K562 (cell line): ENCODE results near the gene MARK2. TPM values are rescaled to one million over a fixed set of nuclear protein-coding genes. Genes with fewer than 3 reads are reported as not detected.
A peak's percentile ranks its signal among the peaks of the same experiment; 100 is the strongest.

Experiments used
- ATAC-seq: fragments of 200-7000 bp; cut with Tn5 transposase; 3 replicates; pipeline ENCODE4 v1.9.1; 2020; ENCODE audit warnings: moderate library complexity
- BruUV-seq: library from RNA; stranded (reverse); fragments of 400-500 nt; replicated peaks from 2 replicates; lab custom pipeline; 2021; lab: Mats Ljungman, UMichigan
- CTCF ChIA-PET: fragments of 300-600 bp; formaldehyde crosslinking; extraction: SDS; loops from one replicate; lab custom pipeline; 2021; ENCODE audit warnings: low intra/inter-chr PET ratio; lab: Yijun Ruan, JAX
- POLR2A ChIA-PET: fragments of 300-600, 350-650 bp; sonication (Branson Sonifier 250); formaldehyde crosslinking; extraction: SDS; loops from one replicate; lab custom pipeline; 2021; ENCODE audit warnings: antibody characterized with exemption, inconsistent platforms; lab: Yijun Ruan, JAX
- DNase-seq, 4 experiments: peaks; one replicate each; pipeline versions ENCODE4 v3.0.0 to v3.0.0-alpha.2; 2011 to 2018; ENCODE audit warnings: low spot score in 3 of 4, mixed read lengths in 3 of 4; ENCODE audit errors: extremely low read depth in 1 of 4
- FAIRE-seq: peaks from 2 replicates; lab custom pipeline; 2011; peaks lifted over from hg19 to GRCh38; lab: Jason Lieb, UNC
- H2AFZ ChIP-seq: 2 replicates; pipeline ENCODE4 v1.6.0; 2011; ENCODE audit warnings: low read depth, low read length, control low read depth, inconsistent platforms
- H3K27ac ChIP-seq: fragments of 200-600 bp; 3 replicates; pipeline ENCODE4 v1.8.0; 2011; ENCODE audit warnings: low read depth, mild to moderate bottlenecking, control low read depth, inconsistent platforms, low read length, moderate library complexity, mixed read lengths; ENCODE audit errors: extremely low read depth
- H3K27me3 ChIP-seq, 2 experiments: fragments of 300-600 bp in 1 of 2; 2 replicates in 1 of 2; 3 replicates in 1 of 2; pipeline versions ENCODE4 v1.6.0 to v1.8.0; 2011; ENCODE audit warnings: inconsistent platforms in 2 of 2, low read length in 2 of 2, mild to moderate bottlenecking in 1 of 2, mixed read lengths in 1 of 2, moderate library complexity in 1 of 2; ENCODE audit not compliant: control insufficient read depth in 2 of 2, insufficient read depth in 2 of 2
- H3K36me3 ChIP-seq: fragments of 300-600 bp; 3 replicates; pipeline ENCODE4 v1.8.0; 2011; ENCODE audit warnings: mild to moderate bottlenecking, low read length, inconsistent platforms; ENCODE audit not compliant: control insufficient read depth, insufficient read depth
- H3K4me1 ChIP-seq, 2 experiments: fragments of 200-600 bp in 1 of 2; replicated peaks in 1 of 2; 2 replicates in 1 of 2; 3 replicates in 1 of 2; pipeline versions ENCODE4 v1.5.1 to v1.8.0; 2011; ENCODE audit warnings: inconsistent platforms in 2 of 2, low read length in 2 of 2, mild to moderate bottlenecking in 1 of 2, mixed read lengths in 1 of 2, moderate library complexity in 1 of 2; ENCODE audit not compliant: control insufficient read depth in 2 of 2, insufficient read depth in 2 of 2
- H3K4me2 ChIP-seq: 2 replicates; pipeline ENCODE4 v1.6.1; 2011; ENCODE audit warnings: low read length, control low read depth, inconsistent platforms, mixed read lengths; ENCODE audit not compliant: insufficient read depth
- H3K4me3 ChIP-seq: fragments of 200-600 bp; sonication (generic), shearing (Covaris generic); 2 replicates; pipeline ENCODE4 v1.5.1; 2016; ENCODE audit warnings: control low read depth, inconsistent platforms
- H3K79me2 ChIP-seq: fragments of 200-600 bp; 3 replicates; pipeline ENCODE4 v1.8.0; 2011; ENCODE audit warnings: low read length, inconsistent platforms; ENCODE audit not compliant: control insufficient read depth, insufficient read depth
- H3K9ac ChIP-seq, 2 experiments: 2 replicates each; pipeline versions ENCODE4 v1.6.0 to v1.6.1; 2011; ENCODE audit warnings: low read depth in 2 of 2, low read length in 2 of 2, control low read depth in 1 of 2, inconsistent platforms in 1 of 2, mild to moderate bottlenecking in 1 of 2, mixed read lengths in 1 of 2; ENCODE audit not compliant: insufficient read depth in 1 of 2
- H3K9me1 ChIP-seq: one replicate; pipeline ENCODE4 v1.6.0; 2011; ENCODE audit warnings: inconsistent platforms, mild to moderate bottlenecking, low read length, moderate library complexity; ENCODE audit not compliant: control insufficient read depth, insufficient read depth
- H3K9me3 ChIP-seq: replicated peaks from 2 replicates; pipeline ENCODE4 v1.5.1; 2011; ENCODE audit warnings: low read depth, low read length, inconsistent platforms; ENCODE audit not compliant: control insufficient read depth, insufficient read depth
- H4K20me1 ChIP-seq: replicated peaks from 2 replicates; pipeline ENCODE4 v1.6.1; 2011; ENCODE audit warnings: low read length, inconsistent platforms, mixed read lengths; ENCODE audit not compliant: control insufficient read depth, insufficient read depth
- ARID2 ChIP-seq: fragments of 450-650 bp; IDR thresholded peaks from 2 replicates; pipeline ENCODE4 v1.6.1; 2017; ENCODE audit warnings: antibody characterized with exemption, mild to moderate bottlenecking
- CEBPG ChIP-seq, 3 experiments: fragments of 200-800 bp in 1 of 3; sonication (Bioruptor generic) in 1 of 3; sonication (generic) in 1 of 3; formaldehyde crosslinking in 1 of 3; IDR thresholded peaks in 2 of 3; conservative IDR thresholded peaks in 1 of 3; 2 replicates each; pipeline versions ENCODE4 v1.6.1 to v1.8.0; 2016 to 2022; ENCODE audit warnings: missing compliant biosample characterization in 2 of 3, missing genetic modification characterization in 2 of 3, mild to moderate bottlenecking in 1 of 3, missing genetic modification reagents in 1 of 3
- CHCHD3 ChIP-seq: fragments of 250-450 bp; sonication (Bioruptor Pico); IDR thresholded peaks from 2 replicates; pipeline ENCODE4 v2.1.2; 2022; ENCODE audit warnings: mild to moderate bottlenecking
- ELF4 ChIP-seq: fragments of 450-650 bp; formaldehyde crosslinking; IDR thresholded peaks from 2 replicates; pipeline ENCODE4 v1.4.0; 2022; ENCODE audit warnings: missing genetic modification characterization
- GTF2F1 ChIP-seq: IDR thresholded peaks from 2 replicates; pipeline ENCODE4 v1.6.1; 2011; ENCODE audit warnings: low read depth, low read length, improper control_type of control experiment
- HDAC2 ChIP-seq: fragments of 450-650 bp; IDR thresholded peaks from 2 replicates; pipeline ENCODE4 v1.6.1; 2016; ENCODE audit warnings: mild to moderate bottlenecking
- KDM5B ChIP-seq: fragments of 200-600 bp; sonication (generic); IDR thresholded peaks from 2 replicates; pipeline ENCODE4 v1.6.1; 2012; ENCODE audit warnings: low read depth, mild to moderate bottlenecking, moderate library complexity, low read length, control low read depth, inconsistent platforms; ENCODE audit not compliant: insufficient replicate concordance
- MAFF ChIP-seq: IDR thresholded peaks from 2 replicates; pipeline ENCODE4 v1.6.1; 2012; ENCODE audit warnings: low read length, improper control_type of control experiment
- RUNX1 ChIP-seq: sonication (generic); IDR thresholded peaks from 2 replicates; pipeline ENCODE4 v1.6.1; 2016; ENCODE audit warnings: antibody characterized with exemption, low read depth
- TEAD1 ChIP-seq, 2 experiments: fragments of 450-650 bp in 1 of 2; sonication (generic) in 1 of 2; formaldehyde crosslinking; IDR thresholded peaks; 2 replicates each; pipeline versions ENCODE4 v1.4.0 to v1.8.0; 2020 to 2022; ENCODE audit warnings: mild to moderate bottlenecking in 2 of 2, missing genetic modification reagents in 1 of 2
- WGBS: fragments of 100-300 bp; shearing (Covaris generic); methylation state at CpG from one replicate; pipeline ENCODE4 v1.1.6; 2016; ENCODE audit warnings: low coverage, mixed read lengths; ENCODE audit not compliant: insufficient coverage; ENCODE audit errors: missing lambda C conversion rate; 5-methylcytosine and 5-hydroxymethylcytosine counted together
- in situ Hi-C: fragments of 300-500 bp; cut with MboI; formaldehyde crosslinking; loops from 4 replicates; pipeline ENCODE4 v1.15.0; 2018; ENCODE audit warnings: inconsistent platforms, mixed read lengths
- intact Hi-C: fragments of 100-400 bp; cut with micrococcal nuclease; formaldehyde crosslinking; loops from 2 replicates; pipeline ENCODE4 v1.14.2; 2022
- polyA plus RNA-seq, 8 experiments: library from polyadenylated mRNA; depleted of rRNA in 4 of 8; stranded (reverse) in 5 of 8; unstranded in 3 of 8; fragments of >200 nt; fragmentation: Nextera tagmentation in 2 of 8; fragmentation: Illumina TruSeq in 1 of 8; extraction: Ambion mirVana in 2 of 8; extraction: Trizol in 1 of 8; gene quantifications; 2 replicates each; pipeline versions ENCODE4 v1.2.1 to v1.2.3, GENCODE V29; 2011 to 2014; ENCODE audit warnings: inconsistent platforms in 1 of 8, missing spikeins in 1 of 8
- total RNA-seq, 7 experiments: library from RNA; depleted of rRNA in 6 of 7; stranded (reverse); fragments of >200 nt in 6 of 7; fragmentation: Illumina TruSeq in 2 of 7; extraction: Trizol in 2 of 7; gene quantifications; 2 replicates each; pipeline versions ENCODE4 v1.2.1 to v1.2.3, GENCODE V29; 2011 to 2021; ENCODE audit warnings: low replicate concordance in 1 of 7
- TF ChIP-seq, protein P1 (sequence below): sonication (generic); formaldehyde crosslinking; IDR thresholded peaks from 2 replicates; pipeline ENCODE4 v1.9.0; 2022; ENCODE audit warnings: mild to moderate bottlenecking, missing genetic modification reagents
- TF ChIP-seq, protein P2 (sequence below): IDR thresholded peaks from 3 replicates; pipeline ENCODE4 v1.6.1; 2011; ENCODE audit warnings: borderline replicate concordance, mild to moderate bottlenecking, moderate library complexity; ENCODE audit not compliant: insufficient read length; ENCODE audit errors: extremely low read depth
- TF ChIP-seq, protein P3 (sequence below): fragments of 250-450 bp; sonication (Bioruptor Pico); IDR thresholded peaks from 2 replicates; pipeline ENCODE4 v1.4.0; 2020; ENCODE audit warnings: mild to moderate bottlenecking, moderate library complexity
- TF ChIP-seq, protein P4 (sequence below): fragments of 450-650 bp; conservative IDR thresholded peaks from 2 replicates; pipeline ENCODE4 v1.6.1; 2016; ENCODE audit warnings: missing genetic modification characterization, low read depth, mild to moderate bottlenecking, missing compliant biosample characterization, moderate library complexity

MARK2 gene
- total and polyA plus RNA-seq, 9 of the 15 experiments (the other 6 are each of a cell fraction or from before 2014, with no cell fraction given): 0.32 to 43.5 (median 15.1) TPM

DNA sequence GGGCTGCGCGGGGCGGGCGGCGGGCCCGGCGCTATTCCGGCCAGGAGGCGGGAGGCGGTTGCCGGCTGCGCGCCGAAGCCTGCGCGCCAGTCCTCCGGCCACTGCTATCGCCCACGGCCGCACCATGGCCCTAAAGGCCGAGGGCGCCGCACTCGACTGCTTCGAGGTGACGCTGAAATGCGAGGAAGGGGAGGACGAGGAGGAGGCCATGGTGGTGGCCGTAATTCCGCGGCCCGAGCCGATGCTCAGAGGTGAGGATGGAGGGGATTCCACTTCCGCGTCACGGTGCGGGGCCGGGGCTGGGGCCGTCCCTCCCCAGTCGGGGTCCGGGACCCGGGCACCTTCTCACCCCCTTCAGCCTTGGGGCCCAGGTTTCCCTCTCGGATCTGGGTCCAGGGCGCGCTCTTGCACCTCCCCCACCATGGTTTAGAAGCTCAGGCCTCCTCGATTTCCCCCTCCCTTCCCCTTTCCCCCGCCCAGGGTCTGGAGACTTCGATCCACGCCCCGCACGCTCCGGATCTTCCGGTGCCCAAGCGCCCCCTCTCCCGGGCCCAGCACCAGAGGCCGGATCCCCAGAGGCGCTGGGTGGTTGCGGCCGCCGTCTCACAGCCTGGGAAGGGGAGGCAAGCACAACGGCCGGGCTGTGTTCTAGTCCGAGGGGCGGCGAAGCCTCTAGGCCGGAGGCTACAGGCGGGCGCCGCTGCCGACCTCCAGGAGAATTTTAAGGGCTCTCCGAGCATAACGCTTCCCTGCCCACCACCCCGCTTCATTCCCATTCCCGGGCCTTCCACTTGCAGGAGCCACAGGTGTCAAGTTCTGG lies 25.1 kb upstream of the MARK2 start:
- Histone ChIP-seq H3K79me2 (peaks cover 40% of the 10 kb centered on the region), H3K9ac (peak overlapping the region; percentile 89 to 99), H2AFZ (peak overlapping the region; percentile 93), H3K4me2 (peak overlapping the region; percentile 94), H4K20me1 (peaks cover 13% of the 10 kb centered on the region; the same call in 1 of the 2 replicates), H3K27ac (peak overlapping the region; percentile 84), H3K36me3 (peaks cover 39% of the 10 kb centered on the region), H3K9me3 (no peaks in the 10 kb centered on the region), H3K9me1 (peaks cover 2% of the 10 kb centered on the region), H3K27me3 (no peaks in the 10 kb centered on the region), H3K4me1 (peaks cover 22 to 28% of the 10 kb centered on the region in 2 experiments), H3K4me3 (peak overlapping the region; percentile 82)
- intact Hi-C loops: loop anchor here (5.0 kb wide), 1 partner anchor 46 kb away; the partner anchor contains the start of gene ZFTA
- FAIRE-seq (no peak), ATAC-seq (peak; percentile 77), DNase-seq (peak; percentile 56 to 77 (median 66))
- ChIA-PET POLR2A (interaction anchor here (0.6 to 0.9 kb wide), 2 partner anchors 93 to 162 kb away, joined by 3 to 6 read pairs; no protein-coding TSS in a partner anchor), CTCF (no interaction called here)
- in situ Hi-C loops: no loop called here
- no TSS peak for BruUV-seq
- WGBS: under 1% methylated on average over 27 of the region's 74 CpGs
- no peak for TF ChIP-seq HDAC2
- TF ChIP-seq, protein P1, sequence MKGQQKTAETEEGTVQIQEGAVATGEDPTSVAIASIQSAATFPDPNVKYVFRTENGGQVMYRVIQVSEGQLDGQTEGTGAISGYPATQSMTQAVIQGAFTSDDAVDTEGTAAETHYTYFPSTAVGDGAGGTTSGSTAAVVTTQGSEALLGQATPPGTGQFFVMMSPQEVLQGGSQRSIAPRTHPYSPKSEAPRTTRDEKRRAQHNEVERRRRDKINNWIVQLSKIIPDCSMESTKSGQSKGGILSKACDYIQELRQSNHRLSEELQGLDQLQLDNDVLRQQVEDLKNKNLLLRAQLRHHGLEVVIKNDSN (CRISPR knock-in tag): no peak
- TF ChIP-seq, protein P2, sequence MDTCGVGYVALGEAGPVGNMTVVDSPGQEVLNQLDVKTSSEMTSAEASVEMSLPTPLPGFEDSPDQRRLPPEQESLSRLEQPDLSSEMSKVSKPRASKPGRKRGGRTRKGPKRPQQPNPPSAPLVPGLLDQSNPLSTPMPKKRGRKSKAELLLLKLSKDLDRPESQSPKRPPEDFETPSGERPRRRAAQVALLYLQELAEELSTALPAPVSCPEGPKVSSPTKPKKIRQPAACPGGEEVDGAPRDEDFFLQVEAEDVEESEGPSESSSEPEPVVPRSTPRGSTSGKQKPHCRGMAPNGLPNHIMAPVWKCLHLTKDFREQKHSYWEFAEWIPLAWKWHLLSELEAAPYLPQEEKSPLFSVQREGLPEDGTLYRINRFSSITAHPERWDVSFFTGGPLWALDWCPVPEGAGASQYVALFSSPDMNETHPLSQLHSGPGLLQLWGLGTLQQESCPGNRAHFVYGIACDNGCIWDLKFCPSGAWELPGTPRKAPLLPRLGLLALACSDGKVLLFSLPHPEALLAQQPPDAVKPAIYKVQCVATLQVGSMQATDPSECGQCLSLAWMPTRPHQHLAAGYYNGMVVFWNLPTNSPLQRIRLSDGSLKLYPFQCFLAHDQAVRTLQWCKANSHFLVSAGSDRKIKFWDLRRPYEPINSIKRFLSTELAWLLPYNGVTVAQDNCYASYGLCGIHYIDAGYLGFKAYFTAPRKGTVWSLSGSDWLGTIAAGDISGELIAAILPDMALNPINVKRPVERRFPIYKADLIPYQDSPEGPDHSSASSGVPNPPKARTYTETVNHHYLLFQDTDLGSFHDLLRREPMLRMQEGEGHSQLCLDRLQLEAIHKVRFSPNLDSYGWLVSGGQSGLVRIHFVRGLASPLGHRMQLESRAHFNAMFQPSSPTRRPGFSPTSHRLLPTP: no peak
- TF ChIP-seq TEAD1 (CRISPR knock-in tag; IDR thresholded peaks at IDR 0.05): peak in 1 of 2 experiments; percentile 73; a peak in 1 of 4 replicates
- TF ChIP-seq ARID2: no peak
- TF ChIP-seq, protein P3, sequence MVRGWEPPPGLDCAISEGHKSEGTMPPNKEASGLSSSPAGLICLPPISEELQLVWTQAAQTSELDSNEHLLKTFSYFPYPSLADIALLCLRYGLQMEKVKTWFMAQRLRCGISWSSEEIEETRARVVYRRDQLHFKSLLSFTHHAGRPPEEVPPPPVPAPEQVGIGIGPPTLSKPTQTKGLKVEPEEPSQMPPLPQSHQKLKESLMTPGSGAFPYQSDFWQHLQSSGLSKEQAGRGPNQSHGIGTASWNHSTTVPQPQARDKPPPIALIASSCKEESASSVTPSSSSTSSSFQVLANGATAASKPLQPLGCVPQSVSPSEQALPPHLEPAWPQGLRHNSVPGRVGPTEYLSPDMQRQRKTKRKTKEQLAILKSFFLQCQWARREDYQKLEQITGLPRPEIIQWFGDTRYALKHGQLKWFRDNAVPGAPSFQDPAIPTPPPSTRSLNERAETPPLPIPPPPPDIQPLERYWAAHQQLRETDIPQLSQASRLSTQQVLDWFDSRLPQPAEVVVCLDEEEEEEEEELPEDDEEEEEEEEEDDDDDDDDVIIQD (CRISPR knock-in tag): no peak
- no peak for TF ChIP-seq RUNX1
- TF ChIP-seq, protein P4, sequence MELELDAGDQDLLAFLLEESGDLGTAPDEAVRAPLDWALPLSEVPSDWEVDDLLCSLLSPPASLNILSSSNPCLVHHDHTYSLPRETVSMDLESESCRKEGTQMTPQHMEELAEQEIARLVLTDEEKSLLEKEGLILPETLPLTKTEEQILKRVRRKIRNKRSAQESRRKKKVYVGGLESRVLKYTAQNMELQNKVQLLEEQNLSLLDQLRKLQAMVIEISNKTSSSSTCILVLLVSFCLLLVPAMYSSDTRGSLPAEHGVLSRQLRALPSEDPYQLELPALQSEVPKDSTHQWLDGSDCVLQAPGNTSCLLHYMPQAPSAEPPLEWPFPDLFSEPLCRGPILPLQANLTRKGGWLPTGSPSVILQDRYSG (tag): no peak
- peak; percentile 38 for TF ChIP-seq KDM5B
- TF ChIP-seq CEBPG (CRISPR knock-in tag; IDR thresholded peaks at IDR 0.05): no peak
- TF ChIP-seq CEBPG (tag; conservative IDR thresholded peaks at IDR 0.05 in 1 of 2, IDR thresholded peaks at IDR 0.05 in 1 of 2): no peak
- TF ChIP-seq GTF2F1: no peak
- TF ChIP-seq CHCHD3: no peak
- TF ChIP-seq ELF4 (CRISPR knock-in tag): no peak
- no peak for TF ChIP-seq MAFF
